ENCODE measurements around the gene OR4F15.

The OR4F15 gene

GRCh38 chr15:101810456-101810855 is 1.5 kb upstream of the OR4F15 start:
- TF ChIP-seq EZH2 (IDR thresholded peaks at IDR 0.05; ENCODE audit: borderline replicate concordance, low read depth, low read length, severe bottlenecking) (no peak), CTCF (IDR thresholded peaks at IDR 0.05; ENCODE audit: borderline replicate concordance, extremely low read depth, low read length, poor library complexity, severe bottlenecking) (no peak)
- Histone ChIP-seq H3K4me3 (ENCODE audit: low read depth in 1 of 2, low read length in 2 of 2) (no peak overlapping the region), H3K27ac (ENCODE audit: low read length) (no peak overlapping the region), H2AFZ (ENCODE audit: low read depth, low read length) (no peak overlapping the region), H3K79me2 (ENCODE audit: insufficient read depth, low read length) (no peaks in the 10 kb centered on the region), H3K4me1 (ENCODE audit: insufficient read depth, low read length) (no peaks in the 10 kb centered on the region), H3K27me3 (ENCODE audit: insufficient read depth, low read length, poor library complexity) (peaks cover 5% of the 10 kb centered on the region), H3K4me2 (ENCODE audit: insufficient read depth, low read length) (no peak overlapping the region), H3K9me3 (ENCODE audit: insufficient read depth, low read length, severe bottlenecking) (no peaks in the 10 kb centered on the region), H3K36me3 (ENCODE audit: insufficient read depth, low read length) (no peaks in the 10 kb centered on the region), H4K20me1 (ENCODE audit: insufficient read depth, low read length) (no peaks in the 10 kb centered on the region), H3K9ac (ENCODE audit: low read depth, low read length) (no peak overlapping the region)
- no peak for ATAC-seq (ENCODE audit: insufficient read depth, low read depth)
- no peak for DNase-seq

- Histone ChIP-seq H3K27ac (ENCODE audit: low read length) (no peak overlapping the region), H3K4me3 (ENCODE audit: low read depth in 1 of 2, low read length in 2 of 2) (no peak overlapping the region), H3K9me3 (ENCODE audit: insufficient read depth, low read length, severe bottlenecking) (no peaks in the 10 kb centered on the region), H3K36me3 (ENCODE audit: insufficient read depth, low read length) (no peaks in the 10 kb centered on the region), H2AFZ (ENCODE audit: low read depth, low read length) (no peak overlapping the region), H3K27me3 (ENCODE audit: insufficient read depth, low read length, poor library complexity) (peaks cover 1% of the 10 kb centered on the region), H3K9ac (ENCODE audit: low read depth, low read length) (no peak overlapping the region), H3K4me1 (ENCODE audit: insufficient read depth, low read length) (no peaks in the 10 kb centered on the region), H3K4me2 (ENCODE audit: insufficient read depth, low read length) (no peak overlapping the region), H4K20me1 (ENCODE audit: insufficient read depth, low read length) (no peaks in the 10 kb centered on the region), H3K79me2 (ENCODE audit: insufficient read depth, low read length) (no peaks in the 10 kb centered on the region)
- ATAC-seq (ENCODE audit: insufficient read depth, low read depth) (no peak), DNase-seq (no peak)
- TF ChIP-seq CTCF (IDR thresholded peaks at IDR 0.05; ENCODE audit: borderline replicate concordance, extremely low read depth, low read length, poor library complexity, severe bottlenecking) = no peak
- TF ChIP-seq EZH2 (IDR thresholded peaks at IDR 0.05; ENCODE audit: borderline replicate concordance, low read depth, low read length, severe bottlenecking) = no peak
These were observed 1.1 kb upstream of the OR4F15 start for GRCh38 chr15:101810876-101811275.

GRCh38 chr15:101813803-101814534 is 2.0 kb downstream of the OR4F15 start:
- DNase-seq (no peak), ATAC-seq (ENCODE audit: insufficient read depth, low read depth) (no peak)
- TF ChIP-seq CTCF (IDR thresholded peaks at IDR 0.05; ENCODE audit: borderline replicate concordance, extremely low read depth, low read length, poor library complexity, severe bottlenecking) (no peak), EZH2 (IDR thresholded peaks at IDR 0.05; ENCODE audit: borderline replicate concordance, low read depth, low read length, severe bottlenecking) (no peak)
- Histone ChIP-seq H3K4me2 (ENCODE audit: insufficient read depth, low read length) (no peak overlapping the region), H3K27me3 (ENCODE audit: insufficient read depth, low read length, poor library complexity) (no peaks in the 10 kb centered on the region), H3K27ac (ENCODE audit: low read length) (no peak overlapping the region), H3K4me1 (ENCODE audit: insufficient read depth, low read length) (no peaks in the 10 kb centered on the region), H3K79me2 (ENCODE audit: insufficient read depth, low read length) (no peaks in the 10 kb centered on the region), H2AFZ (ENCODE audit: low read depth, low read length) (no peak overlapping the region), H3K36me3 (ENCODE audit: insufficient read depth, low read length) (no peaks in the 10 kb centered on the region), H4K20me1 (ENCODE audit: insufficient read depth, low read length) (no peaks in the 10 kb centered on the region), H3K4me3 (ENCODE audit: low read depth in 1 of 2, low read length in 2 of 2) (no peak overlapping the region), H3K9ac (ENCODE audit: low read depth, low read length) (no peak overlapping the region), H3K9me3 (ENCODE audit: insufficient read depth, low read length, severe bottlenecking) (no peaks in the 10 kb centered on the region)
